ENCODE data around the gene IFNLR1. TPM values are rescaled to one million over a fixed set of nuclear protein-coding genes. Genes with fewer than 3 reads are reported as not detected.

IFNLR1 gene
- total RNA-seq, 1 donor from 2014 or later, result 21.2 TPM

DNA sequence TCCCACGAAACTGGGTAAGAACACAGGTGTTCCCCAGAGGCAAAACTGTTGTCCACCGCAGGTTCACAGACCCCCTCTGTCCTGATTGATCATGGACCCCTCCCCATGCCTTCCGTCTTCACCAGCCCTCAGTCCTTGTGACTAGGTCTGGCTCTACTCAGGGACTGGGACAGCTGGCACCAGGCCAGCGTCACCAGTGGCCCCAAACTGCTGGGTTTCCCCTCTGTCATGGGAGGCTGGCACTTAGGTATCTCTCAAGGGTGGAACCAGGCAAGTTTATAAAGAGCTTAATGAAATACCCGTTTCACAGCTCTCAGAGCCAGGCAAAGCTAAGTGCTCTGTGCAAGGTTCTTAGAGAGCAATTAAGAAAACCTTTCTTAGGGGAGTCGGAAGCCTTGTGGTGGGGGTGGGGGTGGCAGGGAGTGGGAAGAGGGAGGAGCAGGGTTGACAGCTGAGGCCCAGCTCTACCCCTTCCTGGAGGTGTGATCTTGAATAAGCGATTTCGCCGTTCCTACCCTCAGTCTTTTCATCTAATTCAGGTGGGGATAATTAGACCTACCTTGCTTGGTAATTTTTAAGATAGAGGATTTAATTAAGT, 35.0 kb upstream of the IFNLR1 start:
- H3K27me3 Mint-ChIP-seq, result peaks cover 3% of the 10 kb centered on the region
- no peak overlapping the region for H3K4me3 Mint-ChIP-seq (ENCODE audit: low read depth)
- no peaks in the 10 kb centered on the region for H3K36me3 Mint-ChIP-seq (ENCODE audit: insufficient read depth)
- peaks cover 9% of the 10 kb centered on the region for H3K4me1 Mint-ChIP-seq (ENCODE audit: low read depth)
- TF ChIP-seq, protein P1, sequence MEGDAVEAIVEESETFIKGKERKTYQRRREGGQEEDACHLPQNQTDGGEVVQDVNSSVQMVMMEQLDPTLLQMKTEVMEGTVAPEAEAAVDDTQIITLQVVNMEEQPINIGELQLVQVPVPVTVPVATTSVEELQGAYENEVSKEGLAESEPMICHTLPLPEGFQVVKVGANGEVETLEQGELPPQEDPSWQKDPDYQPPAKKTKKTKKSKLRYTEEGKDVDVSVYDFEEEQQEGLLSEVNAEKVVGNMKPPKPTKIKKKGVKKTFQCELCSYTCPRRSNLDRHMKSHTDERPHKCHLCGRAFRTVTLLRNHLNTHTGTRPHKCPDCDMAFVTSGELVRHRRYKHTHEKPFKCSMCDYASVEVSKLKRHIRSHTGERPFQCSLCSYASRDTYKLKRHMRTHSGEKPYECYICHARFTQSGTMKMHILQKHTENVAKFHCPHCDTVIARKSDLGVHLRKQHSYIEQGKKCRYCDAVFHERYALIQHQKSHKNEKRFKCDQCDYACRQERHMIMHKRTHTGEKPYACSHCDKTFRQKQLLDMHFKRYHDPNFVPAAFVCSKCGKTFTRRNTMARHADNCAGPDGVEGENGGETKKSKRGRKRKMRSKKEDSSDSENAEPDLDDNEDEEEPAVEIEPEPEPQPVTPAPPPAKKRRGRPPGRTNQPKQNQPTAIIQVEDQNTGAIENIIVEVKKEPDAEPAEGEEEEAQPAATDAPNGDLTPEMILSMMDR (IDR thresholded peaks at IDR 0.05; ENCODE audit: unreplicated experiment), result no peak
- no peaks in the 10 kb centered on the region for H3K9me3 Mint-ChIP-seq (ENCODE audit: low read depth)
- no peak for DNase-seq (ENCODE audit: low spot score, unreplicated experiment)
- no peak overlapping the region for H3K27ac Mint-ChIP-seq

DNA sequence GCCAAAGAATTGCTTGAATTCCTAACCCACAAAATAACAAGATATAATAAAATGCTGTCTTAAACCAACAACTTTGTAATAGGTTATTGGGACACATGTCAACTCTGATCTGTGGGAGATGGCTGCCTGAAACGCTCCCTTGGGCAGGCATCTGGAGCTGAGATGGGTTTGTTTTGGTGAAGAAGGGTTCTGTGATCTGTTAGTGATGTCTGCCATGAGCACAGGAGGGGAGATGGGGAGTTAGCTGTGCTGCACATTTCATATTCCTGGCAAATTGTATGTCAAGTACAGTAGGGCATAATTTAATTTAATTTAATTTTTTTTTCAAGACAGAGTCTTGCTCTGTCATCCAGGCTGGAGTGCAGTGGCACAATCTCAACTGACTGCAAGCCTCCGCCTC, 34.2 kb upstream of the IFNLR1 start:
- no peaks in the 10 kb centered on the region for H3K36me3 Mint-ChIP-seq (ENCODE audit: insufficient read depth)

DNA sequence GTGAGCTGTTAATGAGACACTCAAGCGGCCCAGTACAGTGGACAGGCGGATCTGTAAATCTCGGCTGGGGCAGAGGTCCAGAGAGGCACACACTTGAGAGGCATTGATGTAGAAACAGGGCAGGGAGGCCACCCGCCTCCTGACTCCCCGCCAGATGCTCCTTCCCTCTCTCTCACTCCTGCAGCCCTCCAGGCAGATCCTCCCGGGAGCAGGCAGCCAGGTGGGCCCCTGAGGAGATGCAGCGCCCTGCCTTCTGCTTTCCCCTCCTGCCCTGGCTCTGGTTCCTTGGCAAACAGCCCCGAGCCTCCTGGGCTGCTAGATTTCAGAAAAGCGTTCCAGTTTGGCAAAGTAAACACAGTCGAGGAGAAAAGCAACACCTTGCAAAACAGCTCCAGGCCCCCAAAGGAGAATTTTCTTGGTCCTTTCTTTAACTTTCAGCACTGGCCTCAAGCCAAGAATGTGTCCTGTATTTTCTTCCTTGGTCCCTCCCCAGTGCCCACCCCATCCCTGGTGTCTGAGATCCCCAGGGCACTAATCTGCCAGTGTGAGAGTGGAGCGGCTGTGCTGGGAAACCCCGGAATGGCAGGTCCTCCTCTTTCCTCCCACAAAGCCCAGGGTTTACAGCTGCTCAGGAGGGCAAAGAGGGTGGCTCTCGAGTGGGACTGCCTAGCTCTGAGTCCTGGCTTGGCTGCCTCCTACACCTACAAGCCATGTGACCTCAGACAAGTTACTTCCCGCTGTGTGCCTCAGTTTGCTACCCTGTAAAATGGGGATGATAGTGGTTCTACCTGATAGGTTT, 29.4 kb upstream of the IFNLR1 start:
- Mint-ChIP-seq H3K4me3 (ENCODE audit: low read depth) (no peak overlapping the region), H3K9me3 (ENCODE audit: low read depth) (no peaks in the 10 kb centered on the region), H3K27me3 (peaks cover 17% of the 10 kb centered on the region), H3K27ac (peak overlapping the region; percentile 8), H3K4me1 (ENCODE audit: low read depth) (peaks cover 17% of the 10 kb centered on the region), H3K36me3 (ENCODE audit: insufficient read depth) (no peaks in the 10 kb centered on the region)
- TF ChIP-seq, protein P1 (IDR thresholded peaks at IDR 0.05; ENCODE audit: unreplicated experiment), result no peak
- no peak for DNase-seq (ENCODE audit: low spot score, unreplicated experiment)

More for the DNA sequence above, 34.2 kb upstream of the IFNLR1 start:
- peaks cover 5% of the 10 kb centered on the region for H3K27me3 Mint-ChIP-seq
- no peak for DNase-seq (ENCODE audit: low spot score, unreplicated experiment)
- no peak overlapping the region for H3K27ac Mint-ChIP-seq
- no peaks in the 10 kb centered on the region for H3K9me3 Mint-ChIP-seq (ENCODE audit: low read depth)
- peaks cover 11% of the 10 kb centered on the region for H3K4me1 Mint-ChIP-seq (ENCODE audit: low read depth)
- TF ChIP-seq, protein P1 (IDR thresholded peaks at IDR 0.05; ENCODE audit: unreplicated experiment), result no peak
- no peak overlapping the region for H3K4me3 Mint-ChIP-seq (ENCODE audit: low read depth)

- no peak overlapping the region for H3K27ac Mint-ChIP-seq
- TF ChIP-seq, protein P1 (IDR thresholded peaks at IDR 0.05; ENCODE audit: unreplicated experiment), result no peak
- peaks cover 17% of the 10 kb centered on the region for H3K27me3 Mint-ChIP-seq
- DNase-seq (ENCODE audit: low spot score, unreplicated experiment), result no peak
- peaks cover 21% of the 10 kb centered on the region for H3K4me1 Mint-ChIP-seq (ENCODE audit: low read depth)
- no peak overlapping the region for H3K4me3 Mint-ChIP-seq (ENCODE audit: low read depth)
- H3K36me3 Mint-ChIP-seq (ENCODE audit: insufficient read depth), result no peaks in the 10 kb centered on the region
- no peaks in the 10 kb centered on the region for H3K9me3 Mint-ChIP-seq (ENCODE audit: low read depth)
Observed at GRCh38 chr1:24215226-24215814, 28.2 kb upstream of the IFNLR1 start.

GRCh38 chr1:24212376-24212775, 25.3 kb upstream of the IFNLR1 start:
- Mint-ChIP-seq H3K36me3 (ENCODE audit: insufficient read depth) (no peaks in the 10 kb centered on the region), H3K27me3 (peaks cover 13% of the 10 kb centered on the region), H3K27ac (no peak overlapping the region), H3K9me3 (ENCODE audit: low read depth) (no peaks in the 10 kb centered on the region), H3K4me1 (ENCODE audit: low read depth) (peaks cover 16% of the 10 kb centered on the region), H3K4me3 (ENCODE audit: low read depth) (no peak overlapping the region)
- TF ChIP-seq, protein P1 (IDR thresholded peaks at IDR 0.05; ENCODE audit: unreplicated experiment), result no peak
- DNase-seq (ENCODE audit: low spot score, unreplicated experiment), result no peak

Measured in progenitor cell of endocrine pancreas (in vitro differentiated cells).